ENCODE data around the gene CMSS1.

DNA sequence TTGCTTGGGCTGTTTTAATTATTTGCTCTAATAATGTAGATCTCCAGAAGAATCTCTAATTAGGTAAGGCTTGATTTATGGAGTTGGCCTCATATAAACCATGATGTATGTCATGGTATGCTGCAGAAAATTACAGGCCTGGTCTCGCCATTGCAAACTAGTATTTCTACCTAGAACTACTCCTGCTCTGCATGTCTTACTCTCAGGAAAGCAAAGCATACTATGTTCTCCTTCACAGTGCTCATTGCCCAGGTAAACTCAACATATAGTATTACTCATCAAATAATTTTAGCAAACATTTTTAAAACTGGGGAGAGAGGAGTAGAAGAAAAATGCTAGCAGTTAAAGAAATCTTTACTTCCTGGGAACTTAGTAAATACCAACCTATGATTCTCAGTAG lies 205.9 kb downstream of the CMSS1 start:
- TF ChIP-seq, protein P1, sequence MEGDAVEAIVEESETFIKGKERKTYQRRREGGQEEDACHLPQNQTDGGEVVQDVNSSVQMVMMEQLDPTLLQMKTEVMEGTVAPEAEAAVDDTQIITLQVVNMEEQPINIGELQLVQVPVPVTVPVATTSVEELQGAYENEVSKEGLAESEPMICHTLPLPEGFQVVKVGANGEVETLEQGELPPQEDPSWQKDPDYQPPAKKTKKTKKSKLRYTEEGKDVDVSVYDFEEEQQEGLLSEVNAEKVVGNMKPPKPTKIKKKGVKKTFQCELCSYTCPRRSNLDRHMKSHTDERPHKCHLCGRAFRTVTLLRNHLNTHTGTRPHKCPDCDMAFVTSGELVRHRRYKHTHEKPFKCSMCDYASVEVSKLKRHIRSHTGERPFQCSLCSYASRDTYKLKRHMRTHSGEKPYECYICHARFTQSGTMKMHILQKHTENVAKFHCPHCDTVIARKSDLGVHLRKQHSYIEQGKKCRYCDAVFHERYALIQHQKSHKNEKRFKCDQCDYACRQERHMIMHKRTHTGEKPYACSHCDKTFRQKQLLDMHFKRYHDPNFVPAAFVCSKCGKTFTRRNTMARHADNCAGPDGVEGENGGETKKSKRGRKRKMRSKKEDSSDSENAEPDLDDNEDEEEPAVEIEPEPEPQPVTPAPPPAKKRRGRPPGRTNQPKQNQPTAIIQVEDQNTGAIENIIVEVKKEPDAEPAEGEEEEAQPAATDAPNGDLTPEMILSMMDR (IDR thresholded peaks at IDR 0.05) = no peak
- TF ChIP-seq EZH2 (IDR thresholded peaks at IDR 0.05; ENCODE audit: borderline replicate concordance, insufficient read depth, low read depth, low read length, poor library complexity, severe bottlenecking) = no peak

Data from B cell (primary cell).